HG03342 (cell line): Measurements from ENCODE around the gene SPDEF.

Source experiments
- ATAC-seq: cut with Tn5 transposase; IDR thresholded peaks from one replicate; pipeline ENCODE4 v1.9.1; 2021; ENCODE audit warnings: mild to moderate bottlenecking, moderate library complexity; ENCODE audit not compliant: unreplicated experiment

Gene SPDEF

GRCh38 chr6:34556031-34556471 is at the start of gene SPDEF:
SPDEF (minus strand) TSS chr6:34556329; CDS start chr6:34544455, 11,874 bp downstream.
- ATAC-seq, result no peak

- ATAC-seq, result no peak
Measured at GRCh38 chr6:34603707-34604106, 47.6 kb upstream of the SPDEF start.

GRCh38 chr6:34602318-34603111 is 46.4 kb upstream of the SPDEF start:
- no peak for ATAC-seq

GRCh38 chr6:34601706-34602105 is 45.6 kb upstream of the SPDEF start:
- ATAC-seq, result no peak

GRCh38 chr6:34600796-34601195 is 44.7 kb upstream of the SPDEF start:
- no peak for ATAC-seq

GRCh38 chr6:34600101-34600500 is 44.0 kb upstream of the SPDEF start:
- no peak for ATAC-seq

GRCh38 chr6:34598712-34599111 is 42.6 kb upstream of the SPDEF start:
- no peak for ATAC-seq

- no peak for ATAC-seq
Measured at GRCh38 chr6:34597605-34598353, 41.6 kb upstream of the SPDEF start.

- no peak for ATAC-seq
Measured at GRCh38 chr6:34596798-34597197, 40.7 kb upstream of the SPDEF start.

- ATAC-seq, result no peak
Measured at GRCh38 chr6:34595332-34596184, 39.4 kb upstream of the SPDEF start.

GRCh38 chr6:34593701-34594100 is 37.6 kb upstream of the SPDEF start:
- no peak for ATAC-seq

GRCh38 chr6:34592208-34592952 is 36.3 kb upstream of the SPDEF start:
- no peak for ATAC-seq

GRCh38 chr6:34589691-34590090 is 33.6 kb upstream of the SPDEF start:
- no peak for ATAC-seq

GRCh38 chr6:34589140-34589539 is 33.0 kb upstream of the SPDEF start:
- ATAC-seq, result no peak

- no peak for ATAC-seq
Measured at GRCh38 chr6:34587851-34588250, 31.7 kb upstream of the SPDEF start.

- ATAC-seq, result no peak
Measured at GRCh38 chr6:34587325-34587724, 31.2 kb upstream of the SPDEF start.

- ATAC-seq, result no peak
Measured at GRCh38 chr6:34586327-34587040, 30.4 kb upstream of the SPDEF start.

GRCh38 chr6:34585512-34586061 is 29.5 kb upstream of the SPDEF start:
- no peak for ATAC-seq

GRCh38 chr6:34585108-34585507 is 29.0 kb upstream of the SPDEF start:
- no peak for ATAC-seq

GRCh38 chr6:34584694-34585093 is 28.6 kb upstream of the SPDEF start:
- ATAC-seq, result no peak
